Measurements from ENCODE around the gene N4BP2. TPM values are rescaled to one million over a fixed set of nuclear protein-coding genes. Genes with fewer than 3 reads are reported as not detected.

Gene N4BP2
- total and polyA plus RNA-seq, 9 donors = 3.5 to 21.3 (median 10.6) TPM

DNA sequence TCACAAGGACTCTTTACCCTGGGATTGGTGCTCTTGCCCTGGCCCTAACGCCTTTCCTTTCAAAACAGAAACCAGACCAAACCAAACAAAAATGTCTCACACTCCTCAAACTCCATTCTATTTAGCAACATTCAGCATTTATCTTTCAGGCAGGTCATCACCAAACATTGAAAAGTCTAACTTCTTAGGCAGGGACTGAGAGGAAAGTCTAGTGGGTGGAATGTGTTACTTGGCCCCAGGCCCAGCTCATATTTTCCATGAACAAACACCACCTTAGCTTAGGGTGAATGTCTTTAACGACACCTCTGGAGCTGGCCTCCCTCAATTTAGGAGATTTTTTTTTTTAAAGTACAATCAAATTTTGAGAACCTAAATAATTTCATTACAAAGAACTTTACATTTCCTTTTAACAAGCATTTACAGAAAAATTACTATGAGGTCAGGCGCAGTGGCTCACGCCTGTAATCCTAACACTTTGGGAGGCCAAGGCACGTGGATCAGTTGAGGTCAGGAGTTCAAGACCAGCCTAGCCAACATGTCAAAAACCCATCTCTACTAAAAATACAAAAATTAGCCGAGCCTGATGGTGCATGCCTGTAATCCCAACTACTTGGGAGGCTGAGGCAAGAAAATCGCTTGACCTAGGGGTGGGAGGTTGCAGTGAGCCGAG is 10.2 kb upstream of the N4BP2 start:
- Histone ChIP-seq H3K9me3 (no peaks in the 10 kb centered on the region), H3K27ac (no peak overlapping the region), H3K27me3 (no peaks in the 10 kb centered on the region), H3K4me3 (no peak overlapping the region), H3K4me1 (ENCODE audit: insufficient read depth) (no peaks in the 10 kb centered on the region), H3K36me3 (no peaks in the 10 kb centered on the region)
- no peak for TF ChIP-seq POLR2A (IDR thresholded peaks at IDR 0.05)
- TF ChIP-seq, protein P1, sequence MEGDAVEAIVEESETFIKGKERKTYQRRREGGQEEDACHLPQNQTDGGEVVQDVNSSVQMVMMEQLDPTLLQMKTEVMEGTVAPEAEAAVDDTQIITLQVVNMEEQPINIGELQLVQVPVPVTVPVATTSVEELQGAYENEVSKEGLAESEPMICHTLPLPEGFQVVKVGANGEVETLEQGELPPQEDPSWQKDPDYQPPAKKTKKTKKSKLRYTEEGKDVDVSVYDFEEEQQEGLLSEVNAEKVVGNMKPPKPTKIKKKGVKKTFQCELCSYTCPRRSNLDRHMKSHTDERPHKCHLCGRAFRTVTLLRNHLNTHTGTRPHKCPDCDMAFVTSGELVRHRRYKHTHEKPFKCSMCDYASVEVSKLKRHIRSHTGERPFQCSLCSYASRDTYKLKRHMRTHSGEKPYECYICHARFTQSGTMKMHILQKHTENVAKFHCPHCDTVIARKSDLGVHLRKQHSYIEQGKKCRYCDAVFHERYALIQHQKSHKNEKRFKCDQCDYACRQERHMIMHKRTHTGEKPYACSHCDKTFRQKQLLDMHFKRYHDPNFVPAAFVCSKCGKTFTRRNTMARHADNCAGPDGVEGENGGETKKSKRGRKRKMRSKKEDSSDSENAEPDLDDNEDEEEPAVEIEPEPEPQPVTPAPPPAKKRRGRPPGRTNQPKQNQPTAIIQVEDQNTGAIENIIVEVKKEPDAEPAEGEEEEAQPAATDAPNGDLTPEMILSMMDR (IDR thresholded peaks at IDR 0.05) = no peak
- TF ChIP-seq EP300 (IDR thresholded peaks at IDR 0.05) = no peak
- WGBS, 3 donors = 61 to 63% (median 62%) methylated on average over 8 of the region's 8 CpGs
- DNase-seq = peak in 3 of 5 donors; percentile 19 to 53 (median 38)
- intact Hi-C loops (cut with DNase I) = no loop called here

DNA sequence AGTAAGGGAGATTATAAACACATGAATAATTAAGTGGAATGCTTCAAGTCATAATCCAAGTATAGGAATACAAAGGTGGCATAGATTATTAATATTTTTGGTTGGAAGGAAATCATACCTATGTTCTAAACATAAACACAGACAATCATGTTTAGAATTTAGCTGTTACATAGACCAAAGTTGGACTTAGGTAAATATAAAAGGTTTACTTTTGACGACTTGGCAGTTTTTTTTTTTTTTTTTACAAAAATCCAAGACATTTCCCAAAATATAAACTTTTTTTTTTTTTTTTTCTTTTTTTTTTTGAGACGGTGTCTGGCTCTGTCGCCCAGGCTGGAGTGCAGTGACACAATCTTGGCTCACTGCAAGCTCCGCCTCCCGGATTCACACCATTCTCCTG is 3.5 kb upstream of the N4BP2 start:
- TF ChIP-seq EP300 (IDR thresholded peaks at IDR 0.05) = no peak
- TF ChIP-seq, protein P1 (IDR thresholded peaks at IDR 0.05) = no peak
- no peak for TF ChIP-seq POLR2A (IDR thresholded peaks at IDR 0.05)
- no peak overlapping the region for H3K27ac ChIP-seq
- WGBS, 3 donors = 76 to 82% (median 79%) methylated on average over 4 to 5 of the region's 5 CpGs
- H3K4me1 ChIP-seq (ENCODE audit: insufficient read depth) = no peaks in the 10 kb centered on the region
- no peak overlapping the region for H3K4me3 ChIP-seq
- H3K9me3 ChIP-seq = no peaks in the 10 kb centered on the region
- DNase-seq = no peak
- no peaks in the 10 kb centered on the region for H3K36me3 ChIP-seq
- H3K27me3 ChIP-seq = no peaks in the 10 kb centered on the region
- intact Hi-C loops (cut with DNase I) = loop anchor here in 2 of 4 donors (10.0 kb wide), 1 partner anchor 262 kb away; no protein-coding TSS in a partner anchor

DNA sequence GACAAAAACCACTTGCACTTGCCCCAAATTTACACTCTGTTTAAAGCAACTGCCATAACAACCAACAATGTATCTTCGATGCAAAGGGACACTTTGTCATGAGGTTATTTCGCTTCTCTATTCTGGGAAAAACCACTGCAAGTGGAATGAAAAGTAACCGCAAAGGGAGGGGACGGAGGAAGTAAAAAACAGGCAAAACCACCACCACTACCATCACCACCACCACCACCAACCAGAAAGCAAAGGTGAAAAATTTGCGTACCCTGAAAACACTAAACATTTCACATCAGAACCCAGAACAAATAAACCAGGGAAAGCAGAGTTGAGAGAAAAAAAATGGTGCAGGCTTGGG is 1.2 kb upstream of the N4BP2 start:
- Histone ChIP-seq H3K27ac (peak overlapping the region; percentile 97 to 98), H3K4me1 (ENCODE audit: insufficient read depth) (peaks cover 3% of the 10 kb centered on the region), H3K27me3 (no peaks in the 10 kb centered on the region), H3K9me3 (no peaks in the 10 kb centered on the region), H3K4me3 (peak overlapping the region; percentile 100), H3K36me3 (no peaks in the 10 kb centered on the region)
- no peak for DNase-seq
- intact Hi-C loops (cut with DNase I) = loop anchor here (5.0 to 10.0 kb wide), 4 partner anchors 78 to 262 kb away; partner anchors contain the start of gene PDS5A (in 1 of the 4)
- WGBS, 3 donors = 3 to 8% (median 7%) methylated on average over 5 of the region's 5 CpGs
- TF ChIP-seq, protein P1 (IDR thresholded peaks at IDR 0.05) = no peak
- TF ChIP-seq EP300 (IDR thresholded peaks at IDR 0.05) = no peak
- TF ChIP-seq POLR2A (IDR thresholded peaks at IDR 0.05) = no peak

DNA sequence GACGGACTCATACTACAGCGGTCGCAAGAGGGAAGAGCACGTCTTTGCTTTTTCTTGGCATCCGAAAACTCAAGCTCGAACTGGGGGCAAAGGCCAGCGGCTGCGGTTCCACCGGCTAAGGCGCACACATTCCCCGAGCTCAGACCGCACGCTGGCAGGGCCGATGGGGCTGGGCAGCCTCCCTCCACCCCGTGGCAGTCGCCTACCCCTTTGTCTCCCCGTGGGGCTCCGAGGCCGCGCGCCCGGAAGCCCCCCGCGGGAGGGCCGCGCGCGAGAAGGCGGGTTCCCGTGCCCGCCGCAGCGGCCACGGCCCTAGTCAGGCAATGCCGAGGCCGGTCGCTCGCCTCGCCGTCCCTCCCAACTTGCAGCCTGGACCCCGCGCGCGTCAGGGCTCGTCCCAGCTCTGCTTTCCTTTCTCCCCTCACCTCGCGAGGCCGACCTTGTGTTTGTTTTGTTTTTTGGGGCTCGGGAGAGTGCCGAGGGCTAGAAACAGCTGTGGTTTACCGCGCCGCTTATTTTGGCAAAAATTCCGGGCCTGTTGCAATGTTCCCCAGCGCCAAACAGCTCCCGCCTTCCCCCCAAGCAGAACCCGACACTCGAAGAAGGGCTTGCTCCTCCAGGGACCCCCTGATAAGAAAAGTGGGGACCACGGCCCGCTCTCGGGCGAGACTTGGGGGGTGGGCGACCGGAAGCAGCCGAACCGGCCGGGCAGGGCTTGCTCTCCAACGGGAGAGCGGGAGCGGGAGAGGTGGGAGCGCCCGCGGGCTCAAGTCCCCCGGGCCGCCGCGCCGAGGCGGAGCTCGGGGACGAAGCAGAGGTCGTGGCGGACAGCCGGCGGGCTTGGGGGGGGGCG is 561 bp upstream of the N4BP2 start:
- DNase-seq = peak; percentile 74 to 87 (median 80)
- Histone ChIP-seq H3K27me3 (no peaks in the 10 kb centered on the region), H3K36me3 (no peaks in the 10 kb centered on the region), H3K27ac (peak overlapping the region; percentile 97 to 98), H3K9me3 (no peaks in the 10 kb centered on the region), H3K4me1 (ENCODE audit: insufficient read depth) (peaks cover 3% of the 10 kb centered on the region), H3K4me3 (peak overlapping the region; percentile 100)
- TF ChIP-seq POLR2A (IDR thresholded peaks at IDR 0.05) (no peak), EP300 (IDR thresholded peaks at IDR 0.05) (no peak)
- TF ChIP-seq, protein P1 (IDR thresholded peaks at IDR 0.05) = no peak
- 0 to 1% (median 0%) methylated on average over 62 to 86 of the region's 86 CpGs for WGBS, 3 donors
- intact Hi-C loops (cut with DNase I) = loop anchor here (2.0 to 10.0 kb wide), 5 partner anchors 79 to 261 kb away; partner anchors contain the start of gene PDS5A (in 2 of the 4)

All from ovary (tissue), 9 donors.